HS-27A (cell line): ENCODE measurements around the gene HOXB4.
"Not testable (repeated sequence)": the region's sequence is repeated elsewhere in the genome, so short reads cannot be mapped to it uniquely, and the experiment has no call there.

ENCODE experiments used
- DNase-seq: peaks from one replicate; pipeline ENCODE4 v3.0.0-alpha.2; 2012; ENCODE audit warnings: low read depth, missing footprints

HOXB4 gene

DNA sequence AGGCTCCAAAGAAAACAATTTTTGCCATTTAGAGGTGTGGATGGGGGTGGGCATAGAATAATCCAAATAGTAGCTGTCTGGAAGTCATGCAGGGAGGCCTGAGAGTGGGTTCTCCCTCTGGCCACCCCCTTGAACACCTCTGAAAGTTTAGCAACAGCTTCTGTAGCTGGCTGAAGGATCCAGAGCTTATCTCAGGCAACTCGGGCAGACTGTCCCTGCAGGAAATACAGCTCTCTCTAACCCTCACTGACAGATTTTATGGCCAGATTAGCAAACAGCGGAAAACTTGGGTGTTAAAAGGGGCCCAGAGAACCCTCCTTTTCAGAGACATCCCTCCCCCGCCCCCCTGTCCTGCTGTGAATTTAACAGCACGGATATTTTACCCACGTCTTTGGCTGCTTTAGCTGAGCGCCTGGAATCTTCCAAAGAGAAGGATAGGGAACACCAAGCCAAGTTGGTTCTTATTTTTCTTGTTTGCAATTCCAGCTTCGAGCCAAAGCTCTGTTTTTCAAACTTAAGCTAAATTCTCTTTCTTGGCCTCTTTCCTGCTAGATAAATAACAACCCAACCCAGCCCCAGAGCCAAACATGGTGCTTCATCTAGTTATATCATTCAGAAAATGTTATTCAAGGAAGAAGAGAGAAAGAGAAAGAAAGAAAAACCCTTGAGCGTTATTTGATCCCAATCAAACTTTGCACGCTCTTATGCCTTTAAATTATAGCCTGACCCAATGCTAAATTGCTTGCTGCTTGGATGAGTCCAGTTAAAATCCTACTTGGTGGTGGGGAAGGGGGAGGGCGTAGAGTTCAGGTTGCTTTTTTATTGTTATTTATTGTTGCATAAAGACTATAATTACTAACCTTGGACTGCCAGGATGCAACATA, 31.0 kb downstream of the HOXB4 start:
- no peak for DNase-seq

DNA sequence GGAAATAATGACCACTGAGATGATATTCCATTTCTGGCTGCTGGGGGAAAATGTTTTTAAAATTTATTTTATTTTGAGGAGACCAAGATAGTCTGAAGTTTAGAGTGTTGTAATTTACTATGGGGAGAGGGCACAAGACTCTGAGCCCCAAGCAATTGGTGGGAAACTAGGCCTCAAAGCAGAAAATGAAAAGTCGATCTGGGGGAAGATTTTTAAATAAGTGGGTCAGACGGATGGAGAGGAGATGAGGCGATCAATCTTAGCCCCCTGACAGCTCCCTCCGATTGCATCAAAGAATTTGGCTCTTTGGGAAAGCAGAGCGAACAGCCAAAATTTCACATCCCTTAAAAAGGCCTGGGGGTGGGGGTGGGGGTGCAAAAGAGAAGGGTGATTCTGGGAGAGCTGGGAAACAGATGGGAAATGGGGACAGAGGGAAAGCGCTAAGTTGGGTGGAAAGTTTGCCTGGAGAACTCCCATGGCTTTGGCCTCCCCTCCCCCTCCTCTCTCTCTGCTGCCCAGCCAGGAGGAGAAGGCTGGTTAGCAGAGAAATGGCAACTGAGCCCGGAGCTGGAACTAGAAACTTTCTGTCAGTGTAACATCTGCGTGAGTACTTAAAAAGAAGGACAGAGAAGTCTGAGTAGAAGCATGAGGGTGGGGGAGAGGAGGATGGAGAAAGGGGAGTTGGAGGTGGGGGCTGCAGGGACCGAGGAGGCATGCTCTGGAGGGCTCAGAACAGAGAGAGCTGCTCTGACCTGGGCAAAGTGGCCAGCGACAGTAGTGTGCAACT, 31.8 kb downstream of the HOXB4 start:
- DNase-seq: no peak

DNA sequence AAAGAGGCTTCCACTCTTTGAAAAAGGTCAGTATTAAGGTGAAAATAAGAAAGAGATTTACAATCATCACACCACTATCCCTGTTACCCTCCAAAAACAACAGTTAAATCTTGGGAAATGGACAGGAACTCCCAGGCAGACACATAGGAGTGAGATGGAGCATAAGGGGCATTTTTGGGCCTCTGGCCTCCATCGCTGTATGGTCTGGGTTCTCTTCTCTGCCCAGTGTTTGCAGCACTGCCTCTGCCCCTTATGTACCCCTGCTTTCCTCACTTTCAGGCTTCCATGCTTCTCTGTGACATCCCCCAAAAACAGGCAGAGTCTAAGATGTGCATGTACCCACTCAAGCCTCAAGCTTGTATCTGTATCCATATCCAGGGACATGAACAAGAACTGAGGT, 32.6 kb downstream of the HOXB4 start:
- no peak for DNase-seq

DNA sequence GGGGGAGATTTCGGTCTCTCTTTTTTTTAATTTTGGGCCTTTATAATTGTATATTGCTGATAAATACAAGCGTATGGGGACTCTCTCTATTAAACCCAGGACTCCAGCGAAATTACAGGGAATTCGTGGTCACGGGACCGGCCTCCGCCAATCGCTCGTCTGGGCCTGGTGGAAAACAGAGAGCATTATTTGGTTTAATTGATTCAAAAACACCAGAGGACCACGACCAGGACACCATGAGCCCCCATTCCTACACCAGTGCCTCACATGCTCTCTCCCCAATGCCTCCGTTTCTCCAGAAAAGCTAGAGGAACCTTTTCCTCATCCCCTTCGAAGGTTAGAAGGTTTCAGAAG, 33.2 kb downstream of the HOXB4 start, which contains the start of gene HOXB2:
TSS of gene HOXB2 (minus strand) at position 88 of the 354 bp plus-strand sequence. CDS start 198 bp downstream, outside the sequence.
- DNase-seq: no peak

DNA sequence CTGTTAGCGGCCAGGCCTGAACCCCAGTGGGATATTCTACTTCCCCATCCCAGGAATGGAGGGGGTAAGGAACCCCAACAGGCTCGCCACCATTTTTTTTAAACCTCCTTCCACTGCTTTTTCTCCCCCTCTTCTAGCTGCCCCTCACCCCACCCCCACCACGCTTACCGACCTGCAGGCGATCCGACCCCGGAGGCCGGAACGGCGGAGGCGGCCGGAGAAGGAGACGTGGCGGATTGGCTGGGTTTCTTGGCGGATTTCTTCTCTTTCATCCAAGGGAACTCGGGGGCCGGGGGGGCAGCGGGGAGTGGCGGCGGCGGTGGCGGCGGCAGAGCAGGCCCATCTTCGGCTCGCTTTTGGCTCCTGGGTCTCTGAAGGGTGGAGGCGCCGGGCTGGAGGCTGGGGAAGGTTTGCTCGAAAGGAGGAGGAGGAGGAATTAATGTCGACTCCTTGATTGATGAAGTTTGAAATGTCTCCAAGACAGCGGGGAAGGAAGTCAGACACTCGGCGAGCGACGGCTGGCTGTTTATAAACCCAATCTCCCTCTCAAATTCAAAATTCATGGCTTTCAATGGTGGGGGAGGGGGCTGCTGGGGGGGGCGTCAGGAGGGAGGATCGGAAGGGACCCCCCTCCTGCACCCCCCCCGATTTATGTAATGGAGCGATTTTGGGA, 33.7 kb downstream of the HOXB4 start:
- DNase-seq: no peak

DNA sequence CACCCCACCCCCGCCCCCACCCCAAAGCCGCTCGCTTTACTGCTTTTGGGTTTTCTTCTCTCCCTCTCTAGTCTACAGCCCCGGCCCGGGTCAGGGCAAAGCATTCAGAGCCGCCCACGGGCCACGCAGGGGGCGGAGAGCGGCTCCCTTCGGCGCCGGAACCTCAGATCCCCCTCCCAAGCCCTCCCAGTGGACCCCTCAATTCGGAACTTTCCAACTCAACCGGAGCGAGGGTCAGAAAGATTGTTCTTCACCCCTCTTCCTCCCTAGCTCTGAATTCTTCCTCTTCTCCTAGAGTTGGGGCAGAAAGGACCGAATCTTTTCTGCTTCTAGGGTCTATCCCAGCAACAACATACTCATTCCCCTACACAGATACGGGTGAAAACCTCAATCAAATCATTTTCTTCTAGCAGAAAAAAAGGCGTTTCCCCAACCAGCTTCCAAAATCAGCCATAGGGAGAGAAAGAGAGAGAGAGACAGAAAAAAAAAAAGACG, 34.2 kb downstream of the HOXB4 start:
- no peak for DNase-seq

DNA sequence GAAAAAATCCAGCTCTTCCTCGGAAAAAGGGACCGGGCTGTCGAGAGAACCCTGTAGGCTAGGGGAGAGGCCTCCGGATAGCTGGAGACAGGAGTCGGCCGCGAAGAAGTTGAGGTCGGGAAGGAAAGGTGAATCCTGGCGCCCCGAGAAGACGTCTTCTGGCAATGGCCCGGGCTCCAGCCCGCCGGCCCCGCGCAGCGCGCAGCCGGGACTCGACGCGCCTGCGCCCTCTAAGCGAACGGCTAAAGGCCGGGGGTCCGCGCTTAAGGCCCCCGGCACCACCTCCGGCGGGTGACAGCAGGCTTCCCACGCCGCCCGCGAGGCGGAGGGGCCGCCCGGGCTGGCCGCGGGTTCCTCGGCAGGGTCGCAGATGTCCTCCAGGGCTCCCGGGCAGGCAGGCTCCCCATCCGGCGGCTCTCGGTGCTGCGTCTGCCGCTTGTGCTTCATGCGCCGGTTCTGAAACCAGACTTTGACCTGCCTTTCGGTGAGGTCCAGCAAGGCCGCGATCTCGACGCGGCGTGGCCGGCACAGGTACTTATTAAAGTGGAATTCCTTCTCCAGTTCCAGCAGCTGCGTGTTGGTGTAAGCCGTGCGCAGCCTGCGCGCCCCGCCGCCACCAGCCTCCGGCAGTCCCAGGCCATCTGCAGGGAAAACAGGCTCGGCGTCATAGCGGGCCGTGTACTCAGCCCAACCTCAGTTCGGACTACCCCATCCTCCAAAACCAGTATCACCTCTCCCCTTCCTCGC, 34.9 kb downstream of the HOXB4 start:
- peak; percentile 66 for DNase-seq

DNA sequence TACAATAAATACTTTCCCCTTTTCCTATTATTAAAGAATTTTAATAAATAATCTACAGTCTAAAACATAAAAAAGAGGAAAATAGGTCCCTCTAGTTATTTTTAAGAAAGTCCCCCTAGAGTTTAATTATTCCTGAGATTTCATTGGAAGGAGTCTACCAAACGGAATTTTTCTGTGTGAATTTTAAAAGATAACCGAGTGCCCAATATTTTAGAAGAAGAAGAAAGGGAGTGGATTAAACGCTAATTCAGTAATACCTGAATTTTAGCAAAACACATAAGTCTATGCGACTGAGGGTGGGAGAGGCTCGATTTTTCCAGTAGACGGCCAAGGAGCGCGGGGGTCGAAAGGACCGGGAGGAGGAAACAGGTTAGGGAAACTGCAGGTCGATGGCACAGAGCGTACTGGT, 35.4 kb downstream of the HOXB4 start:
- no peak for DNase-seq

DNA sequence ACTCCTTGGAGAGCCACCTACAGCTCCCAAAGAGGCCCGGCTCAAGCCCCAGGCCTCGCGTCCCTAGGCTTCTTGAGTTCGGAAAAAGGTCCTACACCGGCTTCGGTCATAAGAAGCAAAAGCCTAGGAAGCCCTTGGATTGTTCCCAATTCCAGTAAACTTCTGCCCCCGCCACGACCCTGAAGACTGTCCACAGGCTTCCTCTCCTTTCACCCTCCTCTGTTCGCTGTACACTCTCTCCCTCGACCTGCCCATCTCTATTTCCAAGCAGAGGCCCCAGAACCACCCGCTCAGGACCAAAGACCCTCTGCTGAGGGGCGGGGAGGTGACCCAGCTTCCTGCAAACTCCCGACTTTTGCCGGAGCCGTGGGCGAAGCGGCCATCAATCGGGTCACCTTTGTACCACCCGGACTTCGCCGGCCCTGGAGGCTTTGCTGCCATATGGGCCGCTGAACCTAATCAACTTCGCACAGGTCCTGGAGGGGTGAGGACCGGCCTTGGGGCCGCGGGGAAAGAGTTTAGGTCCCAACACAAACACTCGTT, 36.0 kb downstream of the HOXB4 start:
- no peak for DNase-seq

DNA sequence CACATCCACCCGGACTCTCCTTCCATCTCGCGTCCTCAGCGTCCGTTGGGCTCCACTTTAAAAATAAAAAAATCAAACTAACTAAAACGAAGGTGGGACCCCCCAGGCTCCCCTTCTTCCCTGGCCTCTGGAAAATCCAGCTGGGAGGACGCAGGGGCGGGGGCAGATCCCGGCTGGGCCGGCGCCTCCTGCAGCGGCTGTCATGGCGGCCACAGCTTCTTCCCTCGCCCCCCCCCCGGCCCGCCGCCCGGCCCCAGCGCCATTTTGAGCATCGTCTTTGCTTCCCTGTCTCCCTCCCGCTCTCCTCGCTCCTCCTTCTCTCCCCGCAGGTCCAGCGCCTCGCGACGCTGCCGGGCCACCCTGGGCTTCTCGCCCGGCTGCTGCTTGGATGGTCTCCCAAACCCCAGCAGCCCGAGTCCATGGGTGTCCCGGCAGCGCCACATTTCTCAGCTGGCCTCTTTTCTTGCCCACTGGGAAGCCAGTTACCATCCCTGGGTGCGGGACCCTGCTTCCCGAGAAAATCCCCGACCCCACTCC, 36.5 kb downstream of the HOXB4 start:
- DNase-seq: no peak

DNA sequence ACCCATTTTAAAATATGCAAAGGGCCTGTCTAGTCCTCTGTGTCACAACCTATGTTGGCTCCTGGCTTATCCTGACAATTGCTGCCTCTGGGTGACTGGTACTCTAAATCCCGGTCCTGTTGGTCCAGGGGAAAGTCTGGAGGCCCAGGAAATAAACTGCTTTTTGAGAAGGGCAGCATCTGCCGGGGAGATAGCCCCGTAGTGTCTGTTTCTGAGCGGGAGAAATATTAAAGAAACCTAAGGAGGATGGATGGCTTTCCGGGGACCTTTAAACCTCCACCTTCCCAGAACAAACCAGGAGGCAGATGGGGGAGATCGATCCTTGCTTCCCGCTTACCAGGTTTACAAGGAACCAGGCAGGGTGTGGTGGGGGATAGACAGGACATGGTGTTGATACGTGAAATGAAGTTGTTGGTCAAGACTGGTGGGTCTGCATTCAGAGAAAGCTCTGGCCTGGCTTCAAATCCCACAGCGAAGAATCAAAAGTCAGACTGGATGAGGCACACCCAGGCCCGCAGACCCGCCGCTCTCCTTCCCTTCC, 37.0 kb downstream of the HOXB4 start:
- no peak for DNase-seq

DNA sequence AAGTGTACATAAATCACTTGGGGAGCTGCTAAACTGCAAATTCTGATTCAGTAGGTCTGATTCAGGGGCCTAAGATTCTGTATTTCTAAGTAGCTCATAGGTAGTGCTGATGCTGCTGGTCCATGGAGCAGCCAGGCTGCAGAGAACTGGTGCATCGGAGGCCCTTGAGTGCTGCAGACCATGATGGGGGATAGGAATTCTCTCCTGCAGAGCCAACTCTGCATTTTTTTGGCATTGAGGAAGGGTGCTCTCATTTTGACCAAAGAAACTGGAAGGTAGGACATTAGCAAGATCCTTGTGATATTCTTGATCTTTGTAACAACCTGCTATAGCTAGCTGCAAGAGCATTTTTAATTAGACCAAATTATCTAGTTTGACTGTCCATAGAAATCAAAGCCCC, 37.9 kb downstream of the HOXB4 start:
- DNase-seq: no peak

DNA sequence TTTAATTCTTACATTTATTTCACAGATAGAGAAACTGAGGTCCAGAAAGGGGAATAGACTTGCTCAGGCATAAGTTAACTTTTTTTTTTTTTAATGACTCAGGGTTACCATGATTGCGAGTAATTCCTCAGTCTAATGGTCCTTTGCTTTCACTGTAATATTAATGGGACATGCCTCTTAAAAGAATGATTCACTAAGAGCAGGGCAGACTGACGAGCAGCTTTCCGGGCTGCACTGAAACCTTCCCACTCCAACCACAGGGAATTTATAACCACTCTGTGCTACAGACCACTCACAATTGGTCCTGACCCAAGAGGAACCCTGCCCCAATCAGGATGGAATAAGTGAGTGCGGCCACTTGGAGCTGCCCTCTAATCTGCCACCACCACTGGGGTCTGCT, 39.0 kb downstream of the HOXB4 start:
- no peak for DNase-seq

DNA sequence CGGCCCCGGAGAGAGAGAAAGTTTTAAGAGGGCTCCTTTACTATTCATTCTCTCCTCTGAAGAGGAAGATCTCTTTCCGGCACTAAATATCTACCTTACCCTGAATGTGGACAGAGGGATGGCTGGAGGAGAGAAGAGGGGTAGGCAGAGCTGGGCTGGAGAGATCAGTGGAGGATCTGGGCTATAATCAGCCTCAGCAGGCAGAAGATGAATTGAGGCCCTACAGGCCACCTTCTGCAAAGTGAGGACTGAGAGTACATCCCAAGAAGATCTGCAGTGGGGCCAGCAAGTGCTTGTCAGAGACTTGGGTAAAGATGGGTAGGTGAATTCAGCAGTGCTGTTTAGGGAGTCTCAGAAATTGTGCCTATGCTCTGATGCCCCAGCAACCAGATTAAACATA, 40.8 kb downstream of the HOXB4 start:
- DNase-seq: no peak

DNA sequence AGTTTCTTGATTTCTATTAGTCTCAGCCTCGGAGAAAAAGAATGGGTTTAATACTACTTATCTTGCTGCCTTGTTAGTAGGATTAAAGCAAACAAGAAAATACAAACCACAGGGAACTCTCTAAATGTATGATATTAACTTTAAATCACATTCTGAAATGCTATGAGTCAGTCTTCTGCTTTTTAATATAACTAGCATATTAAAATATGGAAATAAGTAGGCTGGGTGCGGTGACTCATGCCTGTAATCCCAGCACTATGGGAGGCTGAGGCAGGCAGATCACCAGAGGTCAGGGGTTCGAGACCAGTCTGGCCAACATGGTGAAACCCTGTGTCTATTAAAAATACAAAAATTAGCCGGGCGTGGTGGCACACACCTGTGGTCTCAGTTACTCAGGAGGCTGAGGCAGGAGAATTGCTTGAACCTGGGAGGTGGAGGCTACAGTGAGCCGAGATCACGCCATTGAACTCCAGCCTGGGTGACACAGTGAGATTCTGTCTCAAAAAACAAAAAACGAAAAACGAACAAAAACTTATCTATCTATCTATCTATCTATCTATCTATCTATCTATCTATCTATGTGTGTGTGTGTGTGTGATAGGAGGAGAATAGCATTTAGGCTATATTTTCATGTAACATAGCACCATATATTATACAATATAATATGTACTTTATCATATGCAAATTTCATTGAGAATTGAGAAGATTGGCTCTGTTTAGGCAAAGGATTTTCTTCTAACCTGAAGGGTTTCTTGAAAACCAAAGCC, 42.2 kb downstream of the HOXB4 start:
- DNase-seq: not testable (repeated sequence)

DNA sequence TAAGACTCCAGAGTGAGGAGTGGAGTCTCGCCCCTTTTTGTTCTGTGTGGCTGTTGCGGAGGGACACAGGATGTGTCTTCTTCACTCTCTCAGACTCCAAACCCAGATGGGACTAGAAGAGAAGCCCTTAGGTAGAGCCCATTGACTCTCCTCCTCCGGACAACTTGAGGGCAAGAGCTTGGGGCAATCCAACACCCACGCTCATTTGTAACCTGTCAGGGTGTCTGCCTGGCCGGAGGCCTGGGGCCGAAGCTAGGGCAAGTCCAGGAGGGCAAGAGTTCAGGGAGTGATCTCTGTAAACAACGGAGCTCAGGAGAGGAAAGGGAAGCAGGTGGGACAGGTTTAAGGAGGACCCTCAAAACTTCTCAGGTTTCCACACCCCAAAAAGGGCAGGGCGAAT, 45.9 kb downstream of the HOXB4 start:
- no peak for DNase-seq

DNA sequence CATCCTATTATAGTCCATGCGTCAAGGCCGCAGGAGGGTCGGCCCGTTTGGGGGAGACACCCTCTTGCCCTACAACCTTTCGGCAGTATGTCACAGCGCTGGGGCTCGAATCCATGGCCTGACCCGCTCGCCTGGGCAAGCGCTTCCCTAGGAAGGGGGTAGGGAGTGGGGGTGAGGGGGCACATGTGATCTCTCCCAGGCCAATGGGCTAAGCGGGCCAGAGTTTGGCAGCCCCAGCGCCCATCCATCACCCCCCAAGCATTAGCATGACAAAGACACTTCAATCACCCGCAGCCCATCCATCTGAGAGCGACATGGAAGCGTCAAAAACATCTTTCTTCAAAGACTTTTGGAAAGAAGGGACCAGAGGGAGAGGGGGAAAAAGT, 47.3 kb downstream of the HOXB4 start, which contains the start of gene HOXB1:
TSS of gene HOXB1 (minus strand) at position 125 of the 386 bp plus-strand sequence. CDS start at position 18, 107 bp downstream.
- DNase-seq: no peak

DNA sequence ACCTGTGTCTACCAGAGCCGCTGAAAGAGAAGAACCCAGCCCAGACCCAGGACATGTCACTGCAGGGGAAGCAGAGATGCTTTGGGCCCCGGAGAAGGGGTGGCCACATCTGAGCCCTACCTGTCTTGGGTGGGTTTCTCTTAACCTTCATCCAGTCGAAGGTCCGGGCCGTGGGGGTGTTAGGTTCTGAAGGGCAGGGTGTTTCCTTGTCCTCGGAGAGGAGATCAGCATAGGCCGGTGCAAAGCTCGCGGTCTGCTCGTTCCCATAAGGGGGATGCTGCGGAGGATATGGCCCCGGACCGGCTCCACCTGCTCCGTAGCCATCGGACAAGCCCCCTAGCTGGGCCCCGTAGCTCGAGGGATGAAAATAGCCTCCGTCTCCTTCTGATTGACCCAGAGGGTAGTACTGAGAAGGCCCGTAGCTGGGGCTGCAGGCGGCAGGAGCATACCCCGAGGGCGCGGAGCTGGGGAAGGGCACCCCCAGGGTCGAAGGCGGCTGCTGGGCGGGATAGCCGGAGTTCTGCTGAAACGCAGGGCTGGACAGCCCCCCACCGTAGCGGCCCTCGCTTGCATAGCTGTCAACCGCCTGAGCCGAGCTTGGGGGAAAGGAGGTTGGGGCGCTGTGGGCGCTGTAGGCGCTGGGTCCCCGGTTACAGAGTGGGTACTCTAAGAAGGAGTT, 47.8 kb downstream of the HOXB4 start:
- DNase-seq: no peak

DNA sequence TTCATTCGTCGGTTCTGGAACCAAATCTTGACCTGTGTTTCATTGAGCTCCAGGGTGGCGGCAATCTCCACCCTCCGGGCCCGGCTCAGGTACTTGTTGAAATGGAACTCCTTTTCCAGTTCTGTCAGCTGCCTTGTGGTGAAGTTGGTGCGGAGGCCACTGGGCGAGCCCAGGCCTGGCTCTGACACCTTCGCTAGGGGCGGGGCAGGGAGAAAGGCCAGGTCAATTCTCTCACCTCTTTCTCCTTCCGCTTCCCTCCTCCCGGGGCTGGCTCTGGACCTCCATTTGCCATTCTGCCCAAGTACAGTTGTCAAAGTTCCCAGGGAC, 48.5 kb downstream of the HOXB4 start:
- DNase-seq: no peak
